HCT116 (cell line): ENCODE measurements around the gene POC1B. TPM values are rescaled to one million over a fixed set of nuclear protein-coding genes. Genes with fewer than 3 reads are reported as not detected.

Source experiments
- ATAC-seq: fragments of 200-7000 bp; cut with Tn5 transposase; 2 replicates; pipeline ENCODE4 v1.9.1; 2020; ENCODE audit warnings: mild to moderate bottlenecking, moderate library complexity
- BruUV-seq: library from RNA; stranded (reverse); fragments of 400-500 nt; replicated peaks from 2 replicates; lab custom pipeline; 2021; lab: Mats Ljungman, UMichigan
- CTCF ChIA-PET: fragments of 300-600 bp; sonication (Branson Sonifier 250); formaldehyde crosslinking; loops from one replicate; lab custom pipeline; 2021; ENCODE audit warnings: antibody characterized with exemption; lab: Charles Lee
- POLR2A ChIA-PET: fragments of 300-600, 350-600 bp; sonication (Branson Sonifier 250); formaldehyde crosslinking; loops from one replicate; lab custom pipeline; 2021; ENCODE audit warnings: antibody characterized with exemption; lab: Charles Lee
- RAD21 ChIA-PET, 2 experiments: fragments of 300-600 bp; sonication (Branson Sonifier 250); formaldehyde crosslinking; loops; one replicate each; lab custom pipeline; 2023; ENCODE audit warnings: low total read pairs in 2 of 2; ENCODE audit not compliant: uncharacterized antibody in 2 of 2, unreplicated experiment in 2 of 2, low non-redundant PET in 1 of 2; lab: Charles Lee
- DNase-seq: peaks from one replicate; pipeline ENCODE4 v3.0.0-alpha.2; 2010; ENCODE audit warnings: low read depth, low spot score
- H2AFZ ChIP-seq: fragments of 200-600 bp; shearing (Covaris generic), sonication (generic); 2 replicates; pipeline ENCODE4 v1.6.1; 2017; ENCODE audit warnings: low read depth, mixed run types, mixed read lengths, antibody characterized with exemption, low read length; ENCODE audit not compliant: poor library complexity, severe bottlenecking
- H3K27ac ChIP-seq: 2 replicates; pipeline ENCODE4 v1.5.1; 2012; ENCODE audit warnings: low read depth, low read length
- H3K27me3 ChIP-seq: fragments of 200-600 bp; sonication (generic); 2 replicates; pipeline ENCODE4 v1.6.1; 2016; ENCODE audit warnings: mixed run types, low read length, mixed read lengths; ENCODE audit not compliant: insufficient read depth
- H3K36me3 ChIP-seq, 2 experiments: fragments of 200-500 bp in 1 of 2; fragments of 200-600 bp in 1 of 2; sonication (Bioruptor generic) in 1 of 2; sonication (generic) in 1 of 2; 2 replicates each; pipeline versions ENCODE4 v1.5.1 to v1.6.1; 2014 to 2016; ENCODE audit warnings: low read length in 2 of 2, inconsistent platforms in 1 of 2, mixed read lengths in 1 of 2, mixed run types in 1 of 2; ENCODE audit not compliant: insufficient read depth in 2 of 2, control insufficient read depth in 1 of 2
- H3K4me1 ChIP-seq, 2 experiments: fragments of 200-600 bp in 1 of 2; sonication (generic) in 1 of 2; 2 replicates each; pipeline versions ENCODE4 v1.5.1 to v1.6.1; 2012 to 2017; ENCODE audit warnings: low read length in 2 of 2, inconsistent platforms in 1 of 2, mild to moderate bottlenecking in 1 of 2, mixed read lengths in 1 of 2, mixed run types in 1 of 2, moderate library complexity in 1 of 2; ENCODE audit not compliant: insufficient read depth in 2 of 2, control insufficient read depth in 1 of 2
- H3K4me2 ChIP-seq: fragments of 200-600 bp; sonication (generic); 2 replicates; pipeline ENCODE4 v1.6.1; 2017; ENCODE audit warnings: mixed run types, low read length, mixed read lengths
- H3K4me3 ChIP-seq, 2 experiments: fragments of 200-600 bp in 1 of 2; sonication (generic) in 1 of 2; replicated peaks in 1 of 2; 2 replicates each; pipeline ENCODE4 v1.5.1; 2011 to 2016; ENCODE audit warnings: low read length in 2 of 2, control low read depth in 1 of 2, low read depth in 1 of 2, mild to moderate bottlenecking in 1 of 2, mixed read lengths in 1 of 2, mixed run types in 1 of 2
- H3K79me2 ChIP-seq: fragments of 200-600 bp; sonication (generic); 2 replicates; pipeline ENCODE4 v1.6.1; 2017; ENCODE audit warnings: mild to moderate bottlenecking, mixed run types, low read length, moderate library complexity, mixed read lengths; ENCODE audit not compliant: insufficient read depth
- H3K9ac ChIP-seq: fragments of 200-600 bp; sonication (generic); 2 replicates; pipeline ENCODE4 v1.6.1; 2016; ENCODE audit warnings: low read length, mixed read lengths
- H3K9me2 ChIP-seq: fragments of 200-600 bp; sonication (generic), shearing (Covaris generic); 2 replicates; pipeline ENCODE4 v1.6.1; 2017; ENCODE audit warnings: mixed run types, mild to moderate bottlenecking, moderate library complexity; ENCODE audit not compliant: insufficient read depth
- H3K9me3 ChIP-seq, 2 experiments: fragments of 200-500 bp in 1 of 2; fragments of 200-600 bp in 1 of 2; sonication (Bioruptor generic) in 1 of 2; sonication (generic) in 1 of 2; 2 replicates each; pipeline ENCODE4 v1.6.1; 2014 to 2017; ENCODE audit warnings: low read length in 2 of 2, mixed read lengths in 2 of 2, inconsistent platforms in 1 of 2, low read depth in 1 of 2, mild to moderate bottlenecking in 1 of 2, mixed run types in 1 of 2, moderate library complexity in 1 of 2; ENCODE audit not compliant: control insufficient read depth in 1 of 2, insufficient read depth in 1 of 2
- H4K20me1 ChIP-seq: fragments of 200-600 bp; sonication (generic), shearing (Covaris generic); 2 replicates; pipeline ENCODE4 v1.6.1; 2017; ENCODE audit warnings: mixed run types, mild to moderate bottlenecking, moderate library complexity; ENCODE audit not compliant: insufficient read depth
- CBX3 ChIP-seq: IDR thresholded peaks from 2 replicates; pipeline ENCODE4 v1.6.1; 2012; ENCODE audit warnings: low read depth
- CEBPB ChIP-seq: IDR thresholded peaks from 2 replicates; pipeline ENCODE4 v1.6.1; 2012; ENCODE audit warnings: low read depth
- ELF1 ChIP-seq: IDR thresholded peaks from 2 replicates; pipeline ENCODE4 v1.6.1; 2012; ENCODE audit warnings: low read depth, borderline replicate concordance
- EZH2phosphoT487 ChIP-seq: fragments of 200-600 bp; IDR thresholded peaks from 2 replicates; pipeline ENCODE4 v1.6.1; 2018; ENCODE audit warnings: antibody characterized with exemption, borderline replicate concordance
- POLR2A ChIP-seq: IDR thresholded peaks from 2 replicates; pipeline ENCODE4 v1.7.0; 2011; ENCODE audit warnings: borderline replicate concordance; ENCODE audit not compliant: insufficient read depth, insufficient read length; ENCODE audit errors: extremely low read depth
- SIN3A ChIP-seq: IDR thresholded peaks from 2 replicates; pipeline ENCODE4 v1.6.1; 2012; ENCODE audit warnings: low read depth
- TCF7L2 ChIP-seq: IDR thresholded peaks from 2 replicates; pipeline ENCODE4 v1.7.0; 2011; ENCODE audit warnings: borderline replicate concordance, inconsistent platforms; ENCODE audit not compliant: insufficient read depth, insufficient read length; ENCODE audit errors: extremely low read depth
- YY1 ChIP-seq: IDR thresholded peaks from 2 replicates; pipeline ENCODE4 v1.6.1; 2011; ENCODE audit warnings: low read length, low read depth, moderate library complexity, mild to moderate bottlenecking; ENCODE audit not compliant: insufficient replicate concordance; ENCODE audit errors: extremely low read depth
- intact Hi-C: fragments of 100-400 bp; cut with micrococcal nuclease; formaldehyde crosslinking; loops from 2 replicates; pipeline ENCODE4 v1.10.0; 2022
- total RNA-seq: library from RNA; stranded (reverse); gene quantifications from one replicate; pipeline ENCODE4 v1.2.1, GENCODE V29; 2021; ENCODE audit not compliant: unreplicated experiment
- TF ChIP-seq, protein P1 (sequence below): IDR thresholded peaks from 2 replicates; pipeline ENCODE4 v1.6.1; 2012; ENCODE audit warnings: low read depth
- TF ChIP-seq, protein P2 (sequence below): IDR thresholded peaks from 2 replicates; pipeline ENCODE4 v1.6.1; 2012
- TF ChIP-seq, protein P3 (sequence below), 3 experiments: fragments of 200-600 bp in 1 of 3; sonication (generic) in 1 of 3; IDR thresholded peaks in 2 of 3; conservative IDR thresholded peaks in 1 of 3; 2 replicates each; pipeline ENCODE4 v1.5.1; 2012 to 2017; ENCODE audit warnings: low read depth in 2 of 3, low read length in 2 of 3, antibody characterized with exemption in 1 of 3, borderline replicate concordance in 1 of 3, control low read depth in 1 of 3, mild to moderate bottlenecking in 1 of 3, mixed read lengths in 1 of 3, mixed run types in 1 of 3, moderate library complexity in 1 of 3; ENCODE audit not compliant: insufficient read depth in 1 of 3

POC1B gene
- total RNA-seq, 1 experiment from 2014 or later: 14.3 TPM

DNA sequence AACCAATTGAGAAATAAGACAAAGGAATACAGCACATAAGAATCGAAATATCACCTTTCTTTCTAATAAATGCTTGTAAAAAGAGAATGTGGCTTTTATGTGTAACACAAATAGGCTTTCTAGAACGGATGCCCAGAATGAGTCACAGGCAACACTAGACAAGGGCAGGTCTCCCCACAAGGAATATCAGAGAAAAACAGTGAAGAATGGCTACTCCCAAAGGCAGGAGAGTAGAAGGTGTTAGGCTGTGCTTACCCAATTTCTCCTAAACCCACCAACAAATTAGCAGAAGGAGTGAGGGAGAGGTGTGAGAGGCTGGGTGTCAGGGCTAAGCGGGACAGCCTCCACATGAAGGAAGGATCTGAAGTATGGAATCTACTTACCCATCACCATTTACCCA is 56.5 kb downstream of the POC1B start:
- DNase-seq: no peak
- TF ChIP-seq, protein P1, sequence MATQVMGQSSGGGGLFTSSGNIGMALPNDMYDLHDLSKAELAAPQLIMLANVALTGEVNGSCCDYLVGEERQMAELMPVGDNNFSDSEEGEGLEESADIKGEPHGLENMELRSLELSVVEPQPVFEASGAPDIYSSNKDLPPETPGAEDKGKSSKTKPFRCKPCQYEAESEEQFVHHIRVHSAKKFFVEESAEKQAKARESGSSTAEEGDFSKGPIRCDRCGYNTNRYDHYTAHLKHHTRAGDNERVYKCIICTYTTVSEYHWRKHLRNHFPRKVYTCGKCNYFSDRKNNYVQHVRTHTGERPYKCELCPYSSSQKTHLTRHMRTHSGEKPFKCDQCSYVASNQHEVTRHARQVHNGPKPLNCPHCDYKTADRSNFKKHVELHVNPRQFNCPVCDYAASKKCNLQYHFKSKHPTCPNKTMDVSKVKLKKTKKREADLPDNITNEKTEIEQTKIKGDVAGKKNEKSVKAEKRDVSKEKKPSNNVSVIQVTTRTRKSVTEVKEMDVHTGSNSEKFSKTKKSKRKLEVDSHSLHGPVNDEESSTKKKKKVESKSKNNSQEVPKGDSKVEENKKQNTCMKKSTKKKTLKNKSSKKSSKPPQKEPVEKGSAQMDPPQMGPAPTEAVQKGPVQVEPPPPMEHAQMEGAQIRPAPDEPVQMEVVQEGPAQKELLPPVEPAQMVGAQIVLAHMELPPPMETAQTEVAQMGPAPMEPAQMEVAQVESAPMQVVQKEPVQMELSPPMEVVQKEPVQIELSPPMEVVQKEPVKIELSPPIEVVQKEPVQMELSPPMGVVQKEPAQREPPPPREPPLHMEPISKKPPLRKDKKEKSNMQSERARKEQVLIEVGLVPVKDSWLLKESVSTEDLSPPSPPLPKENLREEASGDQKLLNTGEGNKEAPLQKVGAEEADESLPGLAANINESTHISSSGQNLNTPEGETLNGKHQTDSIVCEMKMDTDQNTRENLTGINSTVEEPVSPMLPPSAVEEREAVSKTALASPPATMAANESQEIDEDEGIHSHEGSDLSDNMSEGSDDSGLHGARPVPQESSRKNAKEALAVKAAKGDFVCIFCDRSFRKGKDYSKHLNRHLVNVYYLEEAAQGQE: no peak
- TF ChIP-seq, protein P2, sequence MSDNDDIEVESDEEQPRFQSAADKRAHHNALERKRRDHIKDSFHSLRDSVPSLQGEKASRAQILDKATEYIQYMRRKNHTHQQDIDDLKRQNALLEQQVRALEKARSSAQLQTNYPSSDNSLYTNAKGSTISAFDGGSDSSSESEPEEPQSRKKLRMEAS: no peak
- TF ChIP-seq, protein P3, sequence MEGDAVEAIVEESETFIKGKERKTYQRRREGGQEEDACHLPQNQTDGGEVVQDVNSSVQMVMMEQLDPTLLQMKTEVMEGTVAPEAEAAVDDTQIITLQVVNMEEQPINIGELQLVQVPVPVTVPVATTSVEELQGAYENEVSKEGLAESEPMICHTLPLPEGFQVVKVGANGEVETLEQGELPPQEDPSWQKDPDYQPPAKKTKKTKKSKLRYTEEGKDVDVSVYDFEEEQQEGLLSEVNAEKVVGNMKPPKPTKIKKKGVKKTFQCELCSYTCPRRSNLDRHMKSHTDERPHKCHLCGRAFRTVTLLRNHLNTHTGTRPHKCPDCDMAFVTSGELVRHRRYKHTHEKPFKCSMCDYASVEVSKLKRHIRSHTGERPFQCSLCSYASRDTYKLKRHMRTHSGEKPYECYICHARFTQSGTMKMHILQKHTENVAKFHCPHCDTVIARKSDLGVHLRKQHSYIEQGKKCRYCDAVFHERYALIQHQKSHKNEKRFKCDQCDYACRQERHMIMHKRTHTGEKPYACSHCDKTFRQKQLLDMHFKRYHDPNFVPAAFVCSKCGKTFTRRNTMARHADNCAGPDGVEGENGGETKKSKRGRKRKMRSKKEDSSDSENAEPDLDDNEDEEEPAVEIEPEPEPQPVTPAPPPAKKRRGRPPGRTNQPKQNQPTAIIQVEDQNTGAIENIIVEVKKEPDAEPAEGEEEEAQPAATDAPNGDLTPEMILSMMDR (IDR thresholded peaks at IDR 0.05 in 2 of 3, conservative IDR thresholded peaks at IDR 0.05 in 1 of 3; ENCODE audit: borderline replicate concordance in 1 of 3, insufficient read depth in 1 of 3, low read depth in 2 of 3, low read length in 2 of 3): no peak
- TF ChIP-seq CBX3 (no peak), EZH2phosphoT487 (no peak), SIN3A (no peak), TCF7L2 (no peak), POLR2A (no peak), CEBPB (no peak), ELF1 (no peak), YY1 (no peak)
- H3K4me3 ChIP-seq: no peak overlapping the region
- no peaks in the 10 kb centered on the region for H4K20me1 ChIP-seq
- H3K4me2 ChIP-seq: no peak overlapping the region
- intact Hi-C loops: no loop called here
- H3K9me2 ChIP-seq: no peaks in the 10 kb centered on the region
- POLR2A ChIA-PET: no interaction called here
- no peaks in the 10 kb centered on the region for H3K9me3 ChIP-seq
- H3K9ac ChIP-seq: no peak overlapping the region
- H3K27me3 ChIP-seq: no peaks in the 10 kb centered on the region
- H3K36me3 ChIP-seq: no peaks in the 10 kb centered on the region
- peaks cover 0 to 3% of the 10 kb centered on the region in 2 experiments; a peak in 1 of 4 replicates for H3K4me1 ChIP-seq
- no peak overlapping the region for H2AFZ ChIP-seq
- CTCF ChIA-PET: no interaction called here
- RAD21 ChIA-PET: no interaction called here
- H3K79me2 ChIP-seq: no peaks in the 10 kb centered on the region
- no peak for ATAC-seq
- no peak overlapping the region for H3K27ac ChIP-seq
- no TSS peak for BruUV-seq
